ENCODE results near the gene VTI1A.

Gene VTI1A

GRCh38 chr10:112624546-112625048, 177.6 kb downstream of the VTI1A start:
- no peak overlapping the region for H3K4me3 ChIP-seq (ENCODE audit: low read length)
- no peak overlapping the region for H3K9ac ChIP-seq (ENCODE audit: low read length)
- no peaks in the 10 kb centered on the region for H3K4me1 ChIP-seq (ENCODE audit: control insufficient read depth, low read depth, low read length)
- H3K36me3 ChIP-seq (ENCODE audit: control insufficient read depth, low read depth, low read length) = no peaks in the 10 kb centered on the region
- H3K27me3 ChIP-seq (ENCODE audit: control insufficient read depth, insufficient read depth, low read length) = no peaks in the 10 kb centered on the region
- no peaks in the 10 kb centered on the region for H3K9me3 ChIP-seq (ENCODE audit: control insufficient read depth, low read depth, low read length)
- no peak overlapping the region for H3K27ac ChIP-seq (ENCODE audit: low read length)

GRCh38 chr10:112628951-112629609, 182.1 kb downstream of the VTI1A start:
- H3K36me3 ChIP-seq (ENCODE audit: control insufficient read depth, low read depth, low read length) = no peaks in the 10 kb centered on the region
- H3K4me3 ChIP-seq (ENCODE audit: low read length) = no peak overlapping the region
- no peaks in the 10 kb centered on the region for H3K9me3 ChIP-seq (ENCODE audit: control insufficient read depth, low read depth, low read length)
- H3K27ac ChIP-seq (ENCODE audit: low read length) = no peak overlapping the region
- H3K27me3 ChIP-seq (ENCODE audit: control insufficient read depth, insufficient read depth, low read length) = no peaks in the 10 kb centered on the region
- no peaks in the 10 kb centered on the region for H3K4me1 ChIP-seq (ENCODE audit: control insufficient read depth, low read depth, low read length)
- no peak overlapping the region for H3K9ac ChIP-seq (ENCODE audit: low read length)

DNA sequence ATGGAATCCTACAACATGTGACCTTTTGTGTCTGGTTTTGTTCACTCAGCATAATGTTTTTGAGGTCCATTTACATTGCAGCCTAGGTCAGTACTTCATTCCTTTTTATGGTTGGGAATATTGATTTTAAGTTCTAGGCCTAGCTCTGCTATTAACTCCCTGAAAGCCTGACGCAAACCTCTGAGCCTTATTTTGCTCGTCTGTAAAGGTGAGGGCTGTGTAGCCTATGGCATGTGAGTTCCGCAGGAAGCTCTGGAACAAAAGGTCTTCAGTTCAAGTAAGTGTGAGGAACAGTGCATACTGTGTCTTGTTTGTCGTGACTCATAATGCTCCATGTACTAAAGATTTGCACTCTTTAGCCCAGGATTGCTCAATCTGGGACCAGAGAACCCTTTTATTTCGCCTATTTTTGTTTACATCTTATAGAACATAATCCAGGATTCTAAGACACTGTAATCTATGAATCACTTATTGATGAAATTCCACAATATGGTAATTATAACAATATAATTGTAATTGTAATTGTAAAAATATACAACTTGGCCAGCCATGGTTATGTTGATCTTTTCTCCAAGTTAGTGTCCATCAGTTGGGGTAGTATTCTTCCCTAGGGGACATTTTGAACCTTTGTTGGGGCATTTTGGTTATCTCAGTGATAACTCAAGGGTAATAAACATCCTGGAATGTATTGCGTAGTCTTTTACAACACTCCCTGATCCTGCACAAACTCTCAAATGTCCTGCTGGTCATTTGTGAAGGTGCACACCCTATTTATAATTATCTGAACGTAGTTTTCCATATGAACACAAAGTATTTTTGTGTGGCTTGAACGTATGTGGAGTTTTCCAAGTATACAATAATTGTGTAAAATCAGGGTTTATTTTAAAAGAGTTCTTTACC, 184.7 kb downstream of the VTI1A start:
- H3K4me1 ChIP-seq (ENCODE audit: control insufficient read depth, low read depth, low read length) = no peaks in the 10 kb centered on the region
- no peaks in the 10 kb centered on the region for H3K9me3 ChIP-seq (ENCODE audit: control insufficient read depth, low read depth, low read length)
- H3K27me3 ChIP-seq (ENCODE audit: control insufficient read depth, insufficient read depth, low read length) = no peaks in the 10 kb centered on the region
- no peak overlapping the region for H3K27ac ChIP-seq (ENCODE audit: low read length)
- no peaks in the 10 kb centered on the region for H3K36me3 ChIP-seq (ENCODE audit: control insufficient read depth, low read depth, low read length)
- H3K9ac ChIP-seq (ENCODE audit: low read length) = no peak overlapping the region
- H3K4me3 ChIP-seq (ENCODE audit: low read length) = no peak overlapping the region

GRCh38 chr10:112634096-112634830, 187.2 kb downstream of the VTI1A start:
- Histone ChIP-seq H3K9ac (ENCODE audit: low read length) (no peak overlapping the region), H3K9me3 (ENCODE audit: control insufficient read depth, low read depth, low read length) (no peaks in the 10 kb centered on the region), H3K27me3 (ENCODE audit: control insufficient read depth, insufficient read depth, low read length) (no peaks in the 10 kb centered on the region), H3K27ac (ENCODE audit: low read length) (no peak overlapping the region), H3K4me1 (ENCODE audit: control insufficient read depth, low read depth, low read length) (peaks cover 7% of the 10 kb centered on the region), H3K4me3 (ENCODE audit: low read length) (no peak overlapping the region), H3K36me3 (ENCODE audit: control insufficient read depth, low read depth, low read length) (no peaks in the 10 kb centered on the region)

- Histone ChIP-seq H3K4me1 (ENCODE audit: control insufficient read depth, low read depth, low read length) (peaks cover 11% of the 10 kb centered on the region), H3K27me3 (ENCODE audit: control insufficient read depth, insufficient read depth, low read length) (no peaks in the 10 kb centered on the region), H3K27ac (ENCODE audit: low read length) (no peak overlapping the region), H3K9me3 (ENCODE audit: control insufficient read depth, low read depth, low read length) (no peaks in the 10 kb centered on the region), H3K36me3 (ENCODE audit: control insufficient read depth, low read depth, low read length) (no peaks in the 10 kb centered on the region), H3K4me3 (ENCODE audit: low read length) (no peak overlapping the region), H3K9ac (ENCODE audit: low read length) (no peak overlapping the region)
Observed at GRCh38 chr10:112637901-112638300, 190.9 kb downstream of the VTI1A start.

- Histone ChIP-seq H3K9ac (ENCODE audit: low read length) (no peak overlapping the region), H3K4me3 (ENCODE audit: low read length) (no peak overlapping the region), H3K9me3 (ENCODE audit: control insufficient read depth, low read depth, low read length) (no peaks in the 10 kb centered on the region), H3K27ac (ENCODE audit: low read length) (no peak overlapping the region), H3K36me3 (ENCODE audit: control insufficient read depth, low read depth, low read length) (no peaks in the 10 kb centered on the region), H3K27me3 (ENCODE audit: control insufficient read depth, insufficient read depth, low read length) (no peaks in the 10 kb centered on the region), H3K4me1 (ENCODE audit: control insufficient read depth, low read depth, low read length) (peaks cover 11% of the 10 kb centered on the region)
Observed at GRCh38 chr10:112639298-112639697, 192.3 kb downstream of the VTI1A start.

- H3K4me3 ChIP-seq (ENCODE audit: low read length) = no peak overlapping the region
- H3K9ac ChIP-seq (ENCODE audit: low read length) = no peak overlapping the region
- no peaks in the 10 kb centered on the region for H3K36me3 ChIP-seq (ENCODE audit: control insufficient read depth, low read depth, low read length)
- H3K27ac ChIP-seq (ENCODE audit: low read length) = no peak overlapping the region
- H3K4me1 ChIP-seq (ENCODE audit: control insufficient read depth, low read depth, low read length) = peaks cover 11% of the 10 kb centered on the region
- no peaks in the 10 kb centered on the region for H3K9me3 ChIP-seq (ENCODE audit: control insufficient read depth, low read depth, low read length)
- no peaks in the 10 kb centered on the region for H3K27me3 ChIP-seq (ENCODE audit: control insufficient read depth, insufficient read depth, low read length)
Observed at GRCh38 chr10:112640638-112641037, 193.6 kb downstream of the VTI1A start.

DNA sequence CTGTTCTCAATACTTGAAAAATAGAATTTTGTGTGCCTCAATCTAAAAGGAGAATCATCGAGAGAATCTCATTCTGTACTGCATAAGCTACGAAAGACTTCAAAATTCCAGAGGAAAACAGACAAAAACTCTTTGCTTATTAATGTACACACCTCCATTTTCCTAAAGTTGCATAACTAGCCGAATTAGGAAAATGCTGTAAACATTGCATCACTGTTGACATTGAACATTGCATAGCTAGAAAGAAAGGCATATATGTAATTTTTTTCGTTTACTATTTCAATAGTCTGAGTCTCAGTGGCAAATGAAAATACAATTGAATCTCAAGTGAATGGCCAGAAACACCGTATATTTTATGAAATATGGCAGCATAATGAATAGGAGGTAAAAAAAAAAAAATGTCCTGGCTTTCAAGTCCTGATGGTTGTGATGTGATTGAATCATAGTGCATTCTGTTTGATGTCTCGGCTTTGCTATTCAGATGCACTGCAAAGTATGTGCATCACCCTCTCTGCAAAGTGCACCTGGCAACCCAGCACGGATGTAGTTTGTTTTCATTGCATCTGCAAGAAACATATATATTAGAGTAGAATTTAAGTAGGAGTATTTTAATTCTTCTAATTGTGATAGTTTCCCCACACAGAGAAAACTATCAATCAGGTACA, 196.7 kb downstream of the VTI1A start:
- no peak overlapping the region for H3K27ac ChIP-seq (ENCODE audit: low read length)
- peaks cover 5% of the 10 kb centered on the region for H3K4me1 ChIP-seq (ENCODE audit: control insufficient read depth, low read depth, low read length)
- H3K9ac ChIP-seq (ENCODE audit: low read length) = no peak overlapping the region
- no peaks in the 10 kb centered on the region for H3K36me3 ChIP-seq (ENCODE audit: control insufficient read depth, low read depth, low read length)
- no peak overlapping the region for H3K4me3 ChIP-seq (ENCODE audit: low read length)
- no peaks in the 10 kb centered on the region for H3K27me3 ChIP-seq (ENCODE audit: control insufficient read depth, insufficient read depth, low read length)
- no peaks in the 10 kb centered on the region for H3K9me3 ChIP-seq (ENCODE audit: control insufficient read depth, low read depth, low read length)

GRCh38 chr10:112644265-112644645, 197.2 kb downstream of the VTI1A start:
- H3K9me3 ChIP-seq (ENCODE audit: control insufficient read depth, low read depth, low read length) = no peaks in the 10 kb centered on the region
- no peak overlapping the region for H3K4me3 ChIP-seq (ENCODE audit: low read length)
- no peaks in the 10 kb centered on the region for H3K27me3 ChIP-seq (ENCODE audit: control insufficient read depth, insufficient read depth, low read length)
- no peak overlapping the region for H3K9ac ChIP-seq (ENCODE audit: low read length)
- no peak overlapping the region for H3K27ac ChIP-seq (ENCODE audit: low read length)
- H3K4me1 ChIP-seq (ENCODE audit: control insufficient read depth, low read depth, low read length) = peaks cover 7% of the 10 kb centered on the region
- H3K36me3 ChIP-seq (ENCODE audit: control insufficient read depth, low read depth, low read length) = no peaks in the 10 kb centered on the region

GRCh38 chr10:112649006-112649821, 202.2 kb downstream of the VTI1A start:
- peaks cover 11% of the 10 kb centered on the region for H3K4me1 ChIP-seq (ENCODE audit: control insufficient read depth, low read depth, low read length)

More at GRCh38 chr10:112649006-112649821, 202.2 kb downstream of the VTI1A start:
- Histone ChIP-seq H3K27ac (ENCODE audit: low read length) (no peak overlapping the region), H3K4me3 (ENCODE audit: low read length) (no peak overlapping the region), H3K36me3 (ENCODE audit: control insufficient read depth, low read depth, low read length) (no peaks in the 10 kb centered on the region), H3K9me3 (ENCODE audit: control insufficient read depth, low read depth, low read length) (no peaks in the 10 kb centered on the region), H3K9ac (ENCODE audit: low read length) (no peak overlapping the region), H3K27me3 (ENCODE audit: control insufficient read depth, insufficient read depth, low read length) (no peaks in the 10 kb centered on the region)
